ENCODE measurements around the gene RDH14.

GRCh38 chr2:18506883-18507509 is 53.5 kb downstream of the RDH14 start:
- TF ChIP-seq POLR2AphosphoS5 (IDR thresholded peaks at IDR 0.05; ENCODE audit: low read length) = no peak
- no peak for TF ChIP-seq ZBTB33 (IDR thresholded peaks at IDR 0.05)
- no peak for TF ChIP-seq EP300 (IDR thresholded peaks at IDR 0.05; ENCODE audit: borderline replicate concordance in 1 of 2, control insufficient read depth in 1 of 2, low read depth in 2 of 2, low read length in 2 of 2)
- TF ChIP-seq, protein P1, sequence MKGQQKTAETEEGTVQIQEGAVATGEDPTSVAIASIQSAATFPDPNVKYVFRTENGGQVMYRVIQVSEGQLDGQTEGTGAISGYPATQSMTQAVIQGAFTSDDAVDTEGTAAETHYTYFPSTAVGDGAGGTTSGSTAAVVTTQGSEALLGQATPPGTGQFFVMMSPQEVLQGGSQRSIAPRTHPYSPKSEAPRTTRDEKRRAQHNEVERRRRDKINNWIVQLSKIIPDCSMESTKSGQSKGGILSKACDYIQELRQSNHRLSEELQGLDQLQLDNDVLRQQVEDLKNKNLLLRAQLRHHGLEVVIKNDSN (IDR thresholded peaks at IDR 0.05; ENCODE audit: borderline replicate concordance, extremely low read length, insufficient read depth, low read depth, low read length) = no peak
- no peak for TF ChIP-seq POLR2A (IDR thresholded peaks at IDR 0.05; ENCODE audit: low read depth, low read length)
- TF ChIP-seq, protein P2, sequence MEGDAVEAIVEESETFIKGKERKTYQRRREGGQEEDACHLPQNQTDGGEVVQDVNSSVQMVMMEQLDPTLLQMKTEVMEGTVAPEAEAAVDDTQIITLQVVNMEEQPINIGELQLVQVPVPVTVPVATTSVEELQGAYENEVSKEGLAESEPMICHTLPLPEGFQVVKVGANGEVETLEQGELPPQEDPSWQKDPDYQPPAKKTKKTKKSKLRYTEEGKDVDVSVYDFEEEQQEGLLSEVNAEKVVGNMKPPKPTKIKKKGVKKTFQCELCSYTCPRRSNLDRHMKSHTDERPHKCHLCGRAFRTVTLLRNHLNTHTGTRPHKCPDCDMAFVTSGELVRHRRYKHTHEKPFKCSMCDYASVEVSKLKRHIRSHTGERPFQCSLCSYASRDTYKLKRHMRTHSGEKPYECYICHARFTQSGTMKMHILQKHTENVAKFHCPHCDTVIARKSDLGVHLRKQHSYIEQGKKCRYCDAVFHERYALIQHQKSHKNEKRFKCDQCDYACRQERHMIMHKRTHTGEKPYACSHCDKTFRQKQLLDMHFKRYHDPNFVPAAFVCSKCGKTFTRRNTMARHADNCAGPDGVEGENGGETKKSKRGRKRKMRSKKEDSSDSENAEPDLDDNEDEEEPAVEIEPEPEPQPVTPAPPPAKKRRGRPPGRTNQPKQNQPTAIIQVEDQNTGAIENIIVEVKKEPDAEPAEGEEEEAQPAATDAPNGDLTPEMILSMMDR (IDR thresholded peaks at IDR 0.05 in 2 of 3, conservative IDR thresholded peaks at IDR 0.05 in 1 of 3; ENCODE audit: control insufficient read depth in 2 of 3, extremely low read depth in 1 of 3, insufficient read depth in 1 of 3, low read depth in 3 of 3, low read length in 3 of 3) = no peak
- TF ChIP-seq SIN3A (IDR thresholded peaks at IDR 0.05; ENCODE audit: low read depth, low read length) = no peak
- no peak for TF ChIP-seq MXI1 (IDR thresholded peaks at IDR 0.05; ENCODE audit: low read depth, low read length)
- TF ChIP-seq EZH2 (IDR thresholded peaks at IDR 0.05; ENCODE audit: borderline replicate concordance, control insufficient read depth, low read depth, low read length) = no peak
- TF ChIP-seq ZBED1 (IDR thresholded peaks at IDR 0.05; ENCODE audit: borderline replicate concordance) = no peak
- no peak for TF ChIP-seq SMARCA5 (IDR thresholded peaks at IDR 0.05)
